Measurements from ENCODE around the gene TSC1. TPM values are rescaled to one million over a fixed set of nuclear protein-coding genes. Genes with fewer than 3 reads are reported as not detected.

The TSC1 gene
- total and polyA plus RNA-seq, 9 donors: 23.8 to 34.8 (median 27.0) TPM

GRCh38 chr9:132881826-132882225 is 62.6 kb downstream of the TSC1 start:
- H3K9me3 ChIP-seq (replicated peaks; ENCODE audit: control insufficient read depth, low read depth, low read length): no peaks in the 10 kb centered on the region
- no peak for DNase-seq
- no peaks in the 10 kb centered on the region for H3K27me3 ChIP-seq (ENCODE audit: control insufficient read depth, insufficient read depth, low read length)
- no peaks in the 10 kb centered on the region for H3K36me3 ChIP-seq (ENCODE audit: control insufficient read depth, insufficient read depth, low read length)
- 77% methylated on average over 5 of the region's 6 CpGs for WGBS (ENCODE audit: insufficient coverage)
- no peak overlapping the region for H3K4me3 ChIP-seq (ENCODE audit: low read length)
- no peak overlapping the region for H3K27ac ChIP-seq (ENCODE audit: low read length)
- H3K4me1 ChIP-seq (ENCODE audit: control insufficient read depth, insufficient read depth, low read length): peaks cover 12% of the 10 kb centered on the region

DNA sequence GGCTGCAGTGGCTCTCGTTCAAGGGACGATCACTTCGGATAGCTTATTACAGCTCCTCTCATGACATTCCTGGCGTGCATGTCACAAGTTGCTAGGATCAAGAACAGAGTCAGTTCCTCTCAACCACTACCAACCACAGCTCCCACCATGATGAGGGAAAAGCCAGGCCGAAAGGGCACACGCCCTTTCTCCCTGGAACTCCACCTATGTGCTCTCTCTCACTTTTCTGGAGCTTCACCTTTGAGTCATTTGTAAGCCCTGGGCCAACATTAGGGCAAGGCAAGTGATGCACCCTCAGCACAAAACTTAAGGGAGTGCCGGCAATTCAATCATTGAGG is 64.1 kb downstream of the TSC1 start:
- Histone ChIP-seq H3K4me3 (ENCODE audit: low read length) (no peak overlapping the region), H3K36me3 (ENCODE audit: control insufficient read depth, insufficient read depth, low read length) (no peaks in the 10 kb centered on the region), H3K4me1 (ENCODE audit: control insufficient read depth, insufficient read depth, low read length) (peaks cover 12% of the 10 kb centered on the region), H3K27me3 (ENCODE audit: control insufficient read depth, insufficient read depth, low read length) (no peaks in the 10 kb centered on the region), H3K27ac (ENCODE audit: low read length) (no peak overlapping the region), H3K9me3 (replicated peaks; ENCODE audit: control insufficient read depth, low read depth, low read length) (no peaks in the 10 kb centered on the region)
- no peak for DNase-seq
- 72% methylated on average over 6 of the region's 7 CpGs for WGBS (ENCODE audit: insufficient coverage)

- peak overlapping the region; percentile 86 for H3K4me3 ChIP-seq (ENCODE audit: low read length)
- WGBS (ENCODE audit: insufficient coverage): 86% methylated on average over 3 of the region's 6 CpGs
- H3K27me3 ChIP-seq (ENCODE audit: control insufficient read depth, insufficient read depth, low read length): no peaks in the 10 kb centered on the region
- no peaks in the 10 kb centered on the region for H3K36me3 ChIP-seq (ENCODE audit: control insufficient read depth, insufficient read depth, low read length)
- no peaks in the 10 kb centered on the region for H3K9me3 ChIP-seq (replicated peaks; ENCODE audit: control insufficient read depth, low read depth, low read length)
- peaks cover 12% of the 10 kb centered on the region for H3K4me1 ChIP-seq (ENCODE audit: control insufficient read depth, insufficient read depth, low read length)
- H3K27ac ChIP-seq (ENCODE audit: low read length): peak overlapping the region; percentile 89
- DNase-seq: no peak
Observed at GRCh38 chr9:132879457-132880323, 64.7 kb downstream of the TSC1 start.

GRCh38 chr9:132878695-132879456 is 65.5 kb downstream of the TSC1 start, which contains the start of gene SPACA9:
TSS of gene SPACA9 (plus strand) at chr9:132878898. CDS start at chr9:132883948, 5,050 bp downstream.
- DNase-seq: peak; percentile 82
- H3K27ac ChIP-seq (ENCODE audit: low read length): peak within 1 kb of the TSS; percentile 89
- H3K27me3 ChIP-seq (ENCODE audit: control insufficient read depth, insufficient read depth, low read length): no peaks in the 10 kb centered on the region
- no peaks in the 10 kb centered on the region for H3K9me3 ChIP-seq (replicated peaks; ENCODE audit: control insufficient read depth, low read depth, low read length)
- H3K4me1 ChIP-seq (ENCODE audit: control insufficient read depth, insufficient read depth, low read length): peaks cover 12% of the 10 kb centered on the region
- WGBS (ENCODE audit: insufficient coverage): 3% methylated on average over 26 of the region's 42 CpGs
- H3K36me3 ChIP-seq (ENCODE audit: control insufficient read depth, insufficient read depth, low read length): no peaks in the 10 kb centered on the region
- peak within 1 kb of the TSS; percentile 86 for H3K4me3 ChIP-seq (ENCODE audit: low read length)

DNA sequence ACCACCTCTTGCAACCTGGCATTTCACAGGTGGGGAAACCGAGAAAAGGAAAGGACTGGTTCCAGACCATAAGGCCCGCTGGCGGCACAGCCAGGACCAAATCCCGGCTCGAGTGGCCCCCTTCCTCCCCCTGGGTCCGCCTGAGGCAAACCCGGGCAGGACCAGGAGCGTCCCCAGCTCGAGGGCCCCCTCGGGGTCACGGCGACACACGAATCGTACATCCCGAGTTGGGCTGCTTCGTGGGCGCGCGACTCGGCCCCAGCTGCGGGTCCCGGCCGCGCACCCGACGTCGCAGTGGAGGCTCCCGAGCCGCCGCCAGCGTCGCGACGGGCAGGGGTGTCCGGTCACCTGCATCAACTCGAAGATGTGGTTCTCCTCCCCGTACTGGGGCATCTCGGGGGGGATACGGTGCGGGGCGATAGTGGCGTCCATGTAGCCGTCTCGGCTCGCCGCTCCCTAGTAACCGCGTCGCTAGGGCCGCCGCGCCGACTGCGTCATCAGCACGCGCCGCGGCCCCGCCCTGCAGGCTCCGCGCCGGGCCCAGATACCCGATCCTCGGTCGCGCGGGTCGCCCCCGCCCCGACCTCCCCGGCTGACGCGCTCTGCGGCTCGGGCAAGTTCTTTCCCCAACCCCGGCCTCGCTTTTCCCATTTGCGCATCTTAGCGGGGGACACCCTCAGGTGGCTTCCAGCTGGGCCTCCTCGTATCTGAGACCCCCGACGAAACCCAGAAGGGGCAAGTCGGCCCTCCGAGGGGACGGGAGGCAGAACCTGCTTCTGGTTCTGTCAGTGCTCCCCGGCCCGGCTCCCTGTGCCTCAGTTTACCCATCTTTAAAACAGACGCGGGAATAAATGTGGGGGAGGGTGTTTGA is 66.4 kb downstream of the TSC1 start, which contains the start of gene AK8:
AK8 (minus strand) TSS at position 461 of the 871 bp plus-strand sequence; CDS start at position 432, 29 bp downstream.
- H3K27ac ChIP-seq (ENCODE audit: low read length): peak within 1 kb of the TSS; percentile 89
- H3K27me3 ChIP-seq (ENCODE audit: control insufficient read depth, insufficient read depth, low read length): no peaks in the 10 kb centered on the region
- peak; percentile 89 for DNase-seq
- no peaks in the 10 kb centered on the region for H3K36me3 ChIP-seq (ENCODE audit: control insufficient read depth, insufficient read depth, low read length)
- WGBS (ENCODE audit: insufficient coverage): under 1% methylated on average over 83 of the region's 89 CpGs
- peaks cover 12% of the 10 kb centered on the region for H3K4me1 ChIP-seq (ENCODE audit: control insufficient read depth, insufficient read depth, low read length)
- no peaks in the 10 kb centered on the region for H3K9me3 ChIP-seq (replicated peaks; ENCODE audit: control insufficient read depth, low read depth, low read length)
- H3K4me3 ChIP-seq (ENCODE audit: low read length): peak within 1 kb of the TSS; percentile 86

DNA sequence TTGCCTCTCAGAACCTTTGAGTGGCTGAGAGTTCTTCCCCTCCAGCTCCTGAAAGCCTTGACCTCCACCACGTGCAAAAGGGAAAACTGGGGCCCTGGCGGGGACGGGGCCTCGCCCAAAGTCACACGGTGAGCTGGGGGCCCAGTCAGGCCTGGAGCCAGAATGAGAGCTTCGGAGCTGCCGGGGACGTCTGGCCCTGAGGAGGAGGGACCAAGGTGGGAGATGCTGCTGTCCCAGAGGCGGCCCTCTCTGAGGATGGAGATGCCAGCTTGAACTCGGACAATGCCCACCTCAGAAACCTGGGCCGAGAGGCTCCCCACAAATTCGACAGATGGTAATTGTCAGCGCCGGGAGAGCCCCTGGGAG is 67.0 kb downstream of the TSC1 start:
- H3K36me3 ChIP-seq (ENCODE audit: control insufficient read depth, insufficient read depth, low read length): no peaks in the 10 kb centered on the region
- no peaks in the 10 kb centered on the region for H3K9me3 ChIP-seq (replicated peaks; ENCODE audit: control insufficient read depth, low read depth, low read length)
- H3K27ac ChIP-seq (ENCODE audit: low read length): no peak overlapping the region
- peak overlapping the region; percentile 86 for H3K4me3 ChIP-seq (ENCODE audit: low read length)
- WGBS (ENCODE audit: insufficient coverage): 31% methylated on average over 9 of the region's 14 CpGs
- H3K27me3 ChIP-seq (ENCODE audit: control insufficient read depth, insufficient read depth, low read length): no peaks in the 10 kb centered on the region
- peaks cover 12% of the 10 kb centered on the region for H3K4me1 ChIP-seq (ENCODE audit: control insufficient read depth, insufficient read depth, low read length)
- DNase-seq: no peak

DNA sequence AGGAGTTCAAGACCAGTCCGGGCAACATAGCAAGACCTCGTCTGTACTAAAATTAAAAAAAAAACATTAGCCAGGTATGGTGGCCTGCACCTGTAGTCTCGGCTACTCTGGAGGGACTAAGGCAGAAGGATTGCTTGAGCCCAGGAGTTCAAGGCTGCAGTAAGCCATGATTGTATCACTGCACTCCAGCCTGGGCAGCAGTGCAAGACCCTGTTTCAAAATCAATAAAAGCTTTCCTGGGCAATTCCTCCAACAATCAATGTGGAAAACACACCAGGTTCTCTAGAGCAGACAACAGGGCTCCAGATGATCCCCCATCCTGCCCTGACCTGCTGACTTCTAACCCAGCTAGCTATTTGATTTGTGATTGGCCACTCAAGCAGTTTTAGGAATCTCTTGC is 67.6 kb downstream of the TSC1 start:
- Histone ChIP-seq H3K27me3 (ENCODE audit: control insufficient read depth, insufficient read depth, low read length) (no peaks in the 10 kb centered on the region), H3K36me3 (ENCODE audit: control insufficient read depth, insufficient read depth, low read length) (no peaks in the 10 kb centered on the region), H3K4me1 (ENCODE audit: control insufficient read depth, insufficient read depth, low read length) (peaks cover 12% of the 10 kb centered on the region), H3K9me3 (replicated peaks; ENCODE audit: control insufficient read depth, low read depth, low read length) (no peaks in the 10 kb centered on the region), H3K4me3 (ENCODE audit: low read length) (no peak overlapping the region), H3K27ac (ENCODE audit: low read length) (no peak overlapping the region)
- WGBS (ENCODE audit: insufficient coverage): 88% methylated on average over 3 of the region's 3 CpGs
- DNase-seq: no peak

GRCh38 chr9:132875159-132875558 is 69.3 kb downstream of the TSC1 start:
- Histone ChIP-seq H3K9me3 (replicated peaks; ENCODE audit: control insufficient read depth, low read depth, low read length) (no peaks in the 10 kb centered on the region), H3K4me1 (ENCODE audit: control insufficient read depth, insufficient read depth, low read length) (peaks cover 12% of the 10 kb centered on the region), H3K4me3 (ENCODE audit: low read length) (no peak overlapping the region), H3K27me3 (ENCODE audit: control insufficient read depth, insufficient read depth, low read length) (no peaks in the 10 kb centered on the region), H3K27ac (ENCODE audit: low read length) (no peak overlapping the region), H3K36me3 (ENCODE audit: control insufficient read depth, insufficient read depth, low read length) (no peaks in the 10 kb centered on the region)
- WGBS (ENCODE audit: insufficient coverage): no CpG with 5 or more reads among the region's 5 CpGs
- no peak for DNase-seq

GRCh38 chr9:132873403-132873802 is 71.0 kb downstream of the TSC1 start:
- WGBS (ENCODE audit: insufficient coverage): 100% methylated on average over 1 of the region's 7 CpGs
- Histone ChIP-seq H3K27me3 (ENCODE audit: control insufficient read depth, insufficient read depth, low read length) (no peaks in the 10 kb centered on the region), H3K4me1 (ENCODE audit: control insufficient read depth, insufficient read depth, low read length) (peaks cover 6% of the 10 kb centered on the region), H3K9me3 (replicated peaks; ENCODE audit: control insufficient read depth, low read depth, low read length) (no peaks in the 10 kb centered on the region), H3K27ac (ENCODE audit: low read length) (no peak overlapping the region), H3K4me3 (ENCODE audit: low read length) (no peak overlapping the region), H3K36me3 (ENCODE audit: control insufficient read depth, insufficient read depth, low read length) (no peaks in the 10 kb centered on the region)
- no peak for DNase-seq

All from muscle of leg (tissue), 11 donors.